ENCODE data around the gene NPHP3.
A peak's percentile ranks its signal among the peaks of the same experiment; 100 is the strongest.

NPHP3 gene

DNA sequence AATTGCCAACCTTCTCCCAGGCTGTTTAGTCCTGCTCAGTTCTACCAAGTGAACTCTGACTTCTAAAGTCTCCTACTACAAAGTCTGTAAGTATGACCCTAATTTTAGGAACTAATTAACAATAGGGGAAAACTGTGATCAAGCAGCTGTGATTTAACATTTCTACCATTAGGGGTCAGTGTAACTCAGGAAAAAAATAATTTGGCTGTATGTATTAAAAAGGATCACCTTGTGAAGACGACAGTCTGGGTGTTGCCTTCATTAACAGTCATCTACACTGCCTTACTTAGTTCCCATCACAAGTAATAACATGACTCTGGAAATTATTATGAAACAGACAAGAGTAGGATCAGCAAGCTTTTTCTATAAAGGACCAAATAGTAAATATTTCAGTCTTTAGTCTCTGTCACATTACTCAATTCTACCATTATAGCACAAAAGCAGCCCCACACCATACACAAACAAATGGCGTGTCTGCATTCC is 4.2 kb upstream of the NPHP3 start:
- Histone ChIP-seq H3K9me3 (ENCODE audit: control insufficient read depth in 2 of 2, low read length in 2 of 2) (no peaks in the 10 kb centered on the region), H3K4me1 (ENCODE audit: control insufficient read depth in 2 of 2, insufficient read depth in 2 of 2, low read length in 2 of 2) (peaks cover 5% of the 10 kb centered on the region in 2 donors), H3K27ac (ENCODE audit: low read depth in 2 of 2, low read length in 2 of 2) (no peak overlapping the region), H3K27me3 (ENCODE audit: control insufficient read depth in 2 of 2, insufficient read depth in 2 of 2, low read length in 2 of 2) (no peaks in the 10 kb centered on the region), H3K36me3 (ENCODE audit: control insufficient read depth in 2 of 2, insufficient read depth in 2 of 2, low read length in 2 of 2) (no peaks in the 10 kb centered on the region), H3K9ac (ENCODE audit: low read depth in 1 of 2, low read length in 2 of 2) (no peak overlapping the region), H3K4me3 (ENCODE audit: low read length in 2 of 2) (no peak overlapping the region)

DNA sequence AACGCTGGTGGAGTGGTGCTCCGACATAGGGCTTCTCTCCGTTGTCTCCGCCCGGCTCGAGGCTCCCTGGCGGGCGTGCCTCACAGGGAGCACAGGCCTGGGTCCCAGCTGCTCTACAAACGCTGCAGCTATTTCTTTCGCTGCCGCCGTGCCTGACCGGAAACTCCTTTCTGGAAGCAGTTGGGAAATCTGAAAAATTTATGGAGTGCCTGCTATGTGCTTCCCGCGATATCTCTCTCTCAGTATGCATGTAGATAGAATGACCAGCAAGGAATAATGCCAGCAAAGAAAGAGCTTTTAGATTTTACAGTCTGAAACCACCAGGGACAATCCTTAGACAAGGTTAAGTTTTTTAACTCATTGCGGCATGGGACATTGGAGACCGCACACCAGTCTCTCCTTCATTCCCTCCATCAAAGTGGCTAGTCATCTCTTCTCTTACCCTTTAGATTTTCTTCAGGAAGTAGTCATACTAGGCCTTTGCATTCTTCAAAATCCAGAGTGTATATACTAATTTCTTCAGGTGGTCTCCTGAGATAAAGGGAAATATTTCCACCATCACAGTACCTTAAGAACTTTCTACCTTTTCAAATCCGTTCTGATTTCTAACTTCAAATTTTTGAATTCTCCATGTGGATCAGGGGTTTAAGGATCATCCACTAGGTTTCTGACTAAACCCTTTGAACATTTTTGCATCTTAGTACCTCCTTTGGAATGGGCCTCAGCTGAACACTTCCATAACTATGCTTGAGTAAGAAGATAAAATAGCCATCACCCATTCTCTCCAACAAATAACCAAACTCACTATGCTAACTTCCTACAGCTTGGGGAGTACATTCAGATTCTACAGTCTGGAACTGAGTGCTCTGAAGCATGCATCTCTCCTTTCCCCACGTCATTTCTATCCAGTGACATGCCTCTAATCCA is 1.1 kb upstream of the NPHP3 start:
- Histone ChIP-seq H3K27me3 (ENCODE audit: control insufficient read depth in 2 of 2, insufficient read depth in 2 of 2, low read length in 2 of 2) (no peaks in the 10 kb centered on the region), H3K36me3 (ENCODE audit: control insufficient read depth in 2 of 2, insufficient read depth in 2 of 2, low read length in 2 of 2) (peaks cover 1 to 5% of the 10 kb centered on the region in 2 donors), H3K9me3 (ENCODE audit: control insufficient read depth in 2 of 2, low read length in 2 of 2) (no peaks in the 10 kb centered on the region), H3K9ac (ENCODE audit: low read depth in 1 of 2, low read length in 2 of 2) (peak overlapping the region; percentile 60 to 78), H3K4me1 (ENCODE audit: control insufficient read depth in 2 of 2, insufficient read depth in 2 of 2, low read length in 2 of 2) (peaks cover 13 to 15% of the 10 kb centered on the region in 2 donors), H3K27ac (ENCODE audit: low read depth in 2 of 2, low read length in 2 of 2) (peak overlapping the region; percentile 86 to 88), H3K4me3 (ENCODE audit: low read length in 2 of 2) (peak overlapping the region; percentile 74 to 84)

- Histone ChIP-seq H3K4me1 (ENCODE audit: control insufficient read depth in 2 of 2, insufficient read depth in 2 of 2, low read length in 2 of 2) (peaks cover 13 to 15% of the 10 kb centered on the region in 2 donors), H3K36me3 (ENCODE audit: control insufficient read depth in 2 of 2, insufficient read depth in 2 of 2, low read length in 2 of 2) (peaks cover 5 to 6% of the 10 kb centered on the region in 2 donors), H3K9ac (ENCODE audit: low read depth in 1 of 2, low read length in 2 of 2) (peak overlapping the region; percentile 83 to 93), H3K9me3 (ENCODE audit: control insufficient read depth in 2 of 2, low read length in 2 of 2) (no peaks in the 10 kb centered on the region), H3K27me3 (ENCODE audit: control insufficient read depth in 2 of 2, insufficient read depth in 2 of 2, low read length in 2 of 2) (no peaks in the 10 kb centered on the region), H3K27ac (ENCODE audit: low read depth in 2 of 2, low read length in 2 of 2) (peak overlapping the region; percentile 95), H3K4me3 (ENCODE audit: low read length in 2 of 2) (peak overlapping the region; percentile 64 to 84)
These were observed 587 bp downstream of the NPHP3 start for GRCh38 chr3:132721479-132722164.

DNA sequence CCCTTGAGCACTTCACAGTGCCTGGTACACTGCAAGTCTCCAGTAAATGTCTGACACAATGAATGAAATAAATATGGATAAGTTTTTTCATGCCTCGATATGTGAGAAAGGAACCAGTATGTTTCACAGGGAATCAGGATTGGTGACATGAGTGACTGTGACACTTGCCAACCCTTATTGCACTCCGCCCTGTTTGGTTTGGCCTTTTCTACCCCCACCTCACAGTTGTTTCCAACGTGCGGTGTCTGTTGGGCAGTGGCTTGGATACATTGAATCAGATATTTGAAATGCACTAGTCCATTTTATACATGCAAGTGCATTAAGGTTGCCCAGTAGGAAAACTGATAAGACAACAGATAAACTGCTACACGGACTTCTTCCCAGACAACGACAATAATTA is 2.0 kb downstream of the NPHP3 start:
- Histone ChIP-seq H3K4me3 (ENCODE audit: low read length in 2 of 2) (peak overlapping the region; percentile 8 to 43), H3K27me3 (ENCODE audit: control insufficient read depth in 2 of 2, insufficient read depth in 2 of 2, low read length in 2 of 2) (no peaks in the 10 kb centered on the region), H3K36me3 (ENCODE audit: control insufficient read depth in 2 of 2, insufficient read depth in 2 of 2, low read length in 2 of 2) (peaks cover 11 to 13% of the 10 kb centered on the region in 2 donors), H3K4me1 (ENCODE audit: control insufficient read depth in 2 of 2, insufficient read depth in 2 of 2, low read length in 2 of 2) (peaks cover 9 to 15% of the 10 kb centered on the region in 2 donors), H3K9me3 (ENCODE audit: control insufficient read depth in 2 of 2, low read length in 2 of 2) (no peaks in the 10 kb centered on the region), H3K27ac (ENCODE audit: low read depth in 2 of 2, low read length in 2 of 2) (no peak overlapping the region), H3K9ac (ENCODE audit: low read depth in 1 of 2, low read length in 2 of 2) (peak overlapping the region in 1 of 2 donors; percentile 13)

- H3K27ac ChIP-seq (ENCODE audit: low read depth in 2 of 2, low read length in 2 of 2): no peak overlapping the region
- H3K4me1 ChIP-seq (ENCODE audit: control insufficient read depth in 2 of 2, insufficient read depth in 2 of 2, low read length in 2 of 2): peaks cover 8 to 10% of the 10 kb centered on the region in 2 donors
- H3K27me3 ChIP-seq (ENCODE audit: control insufficient read depth in 2 of 2, insufficient read depth in 2 of 2, low read length in 2 of 2): no peaks in the 10 kb centered on the region
- H3K9ac ChIP-seq (ENCODE audit: low read depth in 1 of 2, low read length in 2 of 2): no peak overlapping the region
- no peaks in the 10 kb centered on the region for H3K9me3 ChIP-seq (ENCODE audit: control insufficient read depth in 2 of 2, low read length in 2 of 2)
- H3K36me3 ChIP-seq (ENCODE audit: control insufficient read depth in 2 of 2, insufficient read depth in 2 of 2, low read length in 2 of 2): peaks cover 14 to 17% of the 10 kb centered on the region in 2 donors
- H3K4me3 ChIP-seq (ENCODE audit: low read length in 2 of 2): no peak overlapping the region
These were observed 5.8 kb downstream of the NPHP3 start for GRCh38 chr3:132716372-132716771.

DNA sequence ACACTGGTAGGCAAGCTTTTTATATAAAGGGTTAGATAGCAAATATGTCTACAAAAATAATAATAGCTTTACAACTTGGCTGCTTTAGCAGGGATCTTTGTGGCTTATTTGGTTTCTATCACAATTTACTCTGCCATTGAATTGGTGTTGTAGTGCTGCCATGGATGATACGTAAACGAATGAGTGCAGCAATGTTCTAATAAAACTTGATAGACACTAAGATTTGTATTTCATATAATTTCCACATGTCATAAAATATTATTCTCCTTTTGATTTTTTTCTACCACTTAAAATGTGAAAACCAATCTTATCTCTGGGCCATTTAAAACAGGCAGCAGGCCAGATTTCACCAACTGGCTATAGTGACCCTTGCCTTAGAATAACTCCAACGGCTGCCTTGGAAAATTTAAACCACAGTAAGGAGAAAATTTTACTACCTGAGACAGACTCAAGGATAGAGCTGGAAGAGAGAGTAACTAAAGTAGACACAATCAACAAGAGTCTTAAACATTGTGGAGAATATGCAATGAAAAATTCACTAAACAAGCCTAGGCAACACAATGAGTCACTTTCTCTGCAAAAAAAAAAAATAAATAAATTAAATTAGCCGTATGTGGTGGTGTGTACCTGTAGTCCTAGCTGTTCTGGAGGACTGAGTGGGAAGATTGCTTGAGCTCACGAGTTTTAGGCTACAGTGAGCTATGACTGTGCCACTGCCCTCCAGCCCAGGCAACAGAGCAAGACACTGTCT is 8.1 kb downstream of the NPHP3 start:
- Histone ChIP-seq H3K9me3 (ENCODE audit: control insufficient read depth in 2 of 2, low read length in 2 of 2) (no peaks in the 10 kb centered on the region), H3K4me3 (ENCODE audit: low read length in 2 of 2) (no peak overlapping the region), H3K27ac (ENCODE audit: low read depth in 2 of 2, low read length in 2 of 2) (peak overlapping the region; percentile 37 to 57), H3K36me3 (ENCODE audit: control insufficient read depth in 2 of 2, insufficient read depth in 2 of 2, low read length in 2 of 2) (peaks cover 25 to 34% of the 10 kb centered on the region in 2 donors), H3K9ac (ENCODE audit: low read depth in 1 of 2, low read length in 2 of 2) (no peak overlapping the region), H3K4me1 (ENCODE audit: control insufficient read depth in 2 of 2, insufficient read depth in 2 of 2, low read length in 2 of 2) (no peaks in the 10 kb centered on the region), H3K27me3 (ENCODE audit: control insufficient read depth in 2 of 2, insufficient read depth in 2 of 2, low read length in 2 of 2) (no peaks in the 10 kb centered on the region)

DNA sequence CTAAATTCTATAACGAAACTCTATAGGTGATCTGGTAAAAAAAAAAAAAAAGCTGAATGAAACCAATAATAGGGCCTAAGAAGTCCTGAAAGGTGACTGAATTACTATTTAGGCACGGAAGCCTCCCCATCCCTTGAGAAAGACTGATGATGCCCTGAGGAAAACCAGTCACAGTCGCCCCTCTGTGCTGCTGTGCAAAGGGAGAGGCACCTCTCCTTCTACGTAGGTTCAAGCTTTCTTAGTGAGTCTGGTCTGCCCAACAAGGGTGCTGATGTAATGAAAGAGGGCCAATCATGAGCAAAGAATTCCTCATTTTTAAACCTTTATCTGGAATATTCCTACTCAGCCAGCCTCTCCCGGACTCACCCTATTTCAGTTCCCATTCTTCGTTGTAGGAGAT is 11.9 kb downstream of the NPHP3 start:
- Histone ChIP-seq H3K36me3 (ENCODE audit: control insufficient read depth in 2 of 2, insufficient read depth in 2 of 2, low read length in 2 of 2) (peaks cover 24 to 34% of the 10 kb centered on the region in 2 donors), H3K27ac (ENCODE audit: low read depth in 2 of 2, low read length in 2 of 2) (no peak overlapping the region)

GRCh38 chr3:132709761-132710160 is 12.4 kb downstream of the NPHP3 start:
- Histone ChIP-seq H3K9ac (ENCODE audit: low read depth in 1 of 2, low read length in 2 of 2) (no peak overlapping the region), H3K27ac (ENCODE audit: low read depth in 2 of 2, low read length in 2 of 2) (no peak overlapping the region), H3K27me3 (ENCODE audit: control insufficient read depth in 2 of 2, insufficient read depth in 2 of 2, low read length in 2 of 2) (no peaks in the 10 kb centered on the region), H3K4me1 (ENCODE audit: control insufficient read depth in 2 of 2, insufficient read depth in 2 of 2, low read length in 2 of 2) (no peaks in the 10 kb centered on the region), H3K4me3 (ENCODE audit: low read length in 2 of 2) (no peak overlapping the region), H3K36me3 (ENCODE audit: control insufficient read depth in 2 of 2, insufficient read depth in 2 of 2, low read length in 2 of 2) (peaks cover 24 to 32% of the 10 kb centered on the region in 2 donors), H3K9me3 (ENCODE audit: control insufficient read depth in 2 of 2, low read length in 2 of 2) (no peaks in the 10 kb centered on the region)

More for the DNA sequence above, 11.9 kb downstream of the NPHP3 start:
- no peak overlapping the region for H3K9ac ChIP-seq (ENCODE audit: low read depth in 1 of 2, low read length in 2 of 2)
- no peaks in the 10 kb centered on the region for H3K9me3 ChIP-seq (ENCODE audit: control insufficient read depth in 2 of 2, low read length in 2 of 2)
- no peaks in the 10 kb centered on the region for H3K4me1 ChIP-seq (ENCODE audit: control insufficient read depth in 2 of 2, insufficient read depth in 2 of 2, low read length in 2 of 2)
- H3K4me3 ChIP-seq (ENCODE audit: low read length in 2 of 2): no peak overlapping the region
- no peaks in the 10 kb centered on the region for H3K27me3 ChIP-seq (ENCODE audit: control insufficient read depth in 2 of 2, insufficient read depth in 2 of 2, low read length in 2 of 2)

GRCh38 chr3:132703733-132704132 is 18.5 kb downstream of the NPHP3 start:
- H3K27me3 ChIP-seq (ENCODE audit: control insufficient read depth in 2 of 2, insufficient read depth in 2 of 2, low read length in 2 of 2): no peaks in the 10 kb centered on the region
- no peak overlapping the region for H3K9ac ChIP-seq (ENCODE audit: low read depth in 1 of 2, low read length in 2 of 2)
- peaks cover 43 to 49% of the 10 kb centered on the region in 2 donors for H3K36me3 ChIP-seq (ENCODE audit: control insufficient read depth in 2 of 2, insufficient read depth in 2 of 2, low read length in 2 of 2)
- H3K4me1 ChIP-seq (ENCODE audit: control insufficient read depth in 2 of 2, insufficient read depth in 2 of 2, low read length in 2 of 2): no peaks in the 10 kb centered on the region
- H3K27ac ChIP-seq (ENCODE audit: low read depth in 2 of 2, low read length in 2 of 2): no peak overlapping the region
- no peak overlapping the region for H3K4me3 ChIP-seq (ENCODE audit: low read length in 2 of 2)
- H3K9me3 ChIP-seq (ENCODE audit: control insufficient read depth in 2 of 2, low read length in 2 of 2): no peaks in the 10 kb centered on the region

Measured in mucosa of rectum (tissue), 2 donors.